ENCODE results near the gene TRIM52.
"Not testable (repeated sequence)": the region's sequence is repeated elsewhere in the genome, so short reads cannot be mapped to it uniquely, and the experiment has no call there.

TRIM52 gene

DNA sequence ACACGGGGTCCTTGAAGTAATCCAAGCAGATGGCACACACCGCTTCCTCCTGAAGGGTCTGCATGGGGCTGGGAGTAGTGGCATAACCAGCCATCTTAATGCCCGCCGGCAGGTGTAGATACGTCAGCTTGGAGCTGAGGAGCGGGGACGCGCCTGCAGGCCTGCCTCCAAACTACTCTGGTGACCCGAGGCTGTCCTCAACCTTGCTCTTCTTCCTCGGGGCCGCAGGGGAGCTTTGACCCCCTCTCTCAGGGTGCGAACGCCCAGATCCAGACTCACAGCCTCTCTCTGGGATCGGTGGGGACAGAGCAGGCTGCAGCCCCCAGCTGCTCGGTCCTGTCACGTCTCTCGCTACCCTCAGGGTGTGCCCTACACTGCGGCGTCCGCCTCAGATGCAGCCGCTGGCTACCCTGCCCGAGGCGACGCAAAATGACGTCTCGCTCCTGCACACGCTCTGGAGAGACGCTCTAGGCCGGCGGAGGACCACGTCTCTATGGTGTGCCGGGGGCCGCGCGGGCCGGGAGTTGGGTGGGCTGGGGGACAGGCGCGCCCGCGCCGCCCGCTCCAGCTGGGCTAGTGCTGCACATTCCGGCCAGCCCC is at the start of gene TRIM52:
TSS of gene TRIM52 (minus strand) at position 424 of the 600 bp plus-strand sequence. CDS start at position 94, 330 bp downstream.
- DNase-seq: no peak

DNA sequence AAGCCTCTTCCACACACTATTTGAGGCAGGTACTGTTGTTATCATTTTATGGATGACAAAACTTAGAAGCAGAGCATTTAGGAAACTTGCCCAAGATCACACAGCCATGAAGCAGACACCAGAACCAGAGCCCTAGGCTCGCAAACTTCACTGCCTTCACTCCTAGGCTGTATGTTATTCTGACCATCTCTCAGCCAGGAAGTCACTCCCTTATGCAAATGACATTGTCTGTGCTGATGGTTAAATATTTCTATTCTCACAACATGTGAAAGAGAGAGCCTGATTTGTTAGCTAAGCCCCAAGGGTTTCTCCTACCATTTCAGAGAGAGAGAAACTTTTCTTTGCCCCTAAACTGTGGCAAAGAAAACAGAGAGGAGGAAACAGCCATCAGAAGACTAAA is 26.4 kb upstream of the TRIM52 start:
- not testable (repeated sequence) for DNase-seq

DNA sequence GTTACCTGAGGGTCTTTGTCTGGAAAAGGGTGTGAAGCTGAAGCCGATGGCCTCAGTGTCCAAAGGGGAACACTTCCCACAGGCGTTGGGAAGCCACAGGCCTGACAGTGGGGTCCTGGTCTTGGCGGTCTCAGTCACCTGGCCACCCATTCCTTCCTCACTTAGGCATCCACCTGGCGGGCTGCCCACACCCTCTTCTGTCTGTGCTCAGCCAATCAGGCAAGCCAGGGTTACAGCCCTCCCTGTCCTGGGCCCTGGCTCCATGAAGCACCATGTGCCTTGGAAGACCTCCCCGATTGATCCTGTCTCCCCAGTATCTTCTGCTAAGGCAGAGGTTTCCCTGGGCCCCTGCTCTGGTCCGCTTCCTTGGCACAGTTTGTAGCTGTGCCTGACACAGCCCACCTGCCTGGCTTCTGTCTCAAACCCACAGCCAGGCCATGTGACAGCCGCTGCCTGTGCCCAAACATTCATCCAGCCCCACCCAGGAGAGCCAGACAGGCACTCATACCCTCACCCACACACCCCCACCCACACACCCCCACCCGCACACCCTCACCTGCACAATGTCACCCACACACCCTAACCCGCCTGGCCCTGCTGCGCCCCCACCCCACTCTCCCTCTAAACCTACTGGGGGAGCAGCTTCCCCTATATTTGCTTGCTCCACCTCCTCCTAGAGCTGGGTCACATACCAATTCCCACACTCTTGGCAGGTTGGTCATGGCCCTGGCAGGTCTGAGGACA is 25.2 kb upstream of the TRIM52 start:
- DNase-seq: not testable (repeated sequence)

- not testable (repeated sequence) for DNase-seq
Observed at GRCh38 chr5:181283841-181284755, 23.2 kb upstream of the TRIM52 start.

GRCh38 chr5:181283347-181283746 is 22.4 kb upstream of the TRIM52 start:
- no peak for DNase-seq

- no peak for DNase-seq
Observed at GRCh38 chr5:181282874-181283273, 21.9 kb upstream of the TRIM52 start.

DNA sequence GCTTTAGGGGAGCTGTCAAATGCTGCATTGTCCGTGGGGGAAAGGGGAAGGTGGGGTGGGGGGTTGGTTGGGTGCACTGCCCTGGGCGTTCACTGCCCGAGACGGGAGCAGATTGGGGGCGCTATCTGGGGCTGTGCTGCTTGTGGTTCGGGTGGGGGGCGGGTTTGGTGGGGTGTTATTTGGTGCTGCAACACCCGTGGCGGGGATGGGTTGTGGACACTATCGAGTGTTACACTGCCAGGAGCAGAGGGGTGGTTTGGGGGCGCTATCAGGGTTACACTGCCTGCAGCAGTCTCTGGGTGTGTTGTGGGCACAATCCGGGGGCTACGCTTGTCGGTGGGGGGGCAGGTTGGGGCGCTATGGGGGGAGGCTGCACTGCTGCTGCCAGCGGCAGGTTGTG is 21.5 kb upstream of the TRIM52 start:
- not testable (repeated sequence) for DNase-seq

DNA sequence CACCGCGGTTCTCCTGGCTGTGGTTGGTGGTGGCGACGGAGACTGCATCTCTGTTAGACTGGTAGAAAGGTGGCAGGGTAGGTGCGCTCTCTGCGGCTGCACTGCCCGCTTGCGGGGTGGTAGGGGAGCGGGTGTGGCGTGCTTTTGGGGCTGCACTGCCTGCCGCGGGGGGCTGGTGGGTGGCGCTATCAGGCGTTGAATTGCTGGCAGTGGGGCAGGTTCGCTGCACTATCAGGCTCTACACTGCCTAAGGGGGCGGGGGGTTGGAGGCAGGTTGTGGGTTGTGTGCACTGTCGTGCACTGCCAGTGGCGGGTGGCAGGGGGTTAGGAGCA is 21.0 kb upstream of the TRIM52 start:
- no peak for DNase-seq

- DNase-seq: no peak
Observed at GRCh38 chr5:181281077-181281983, 20.4 kb upstream of the TRIM52 start.

DNA sequence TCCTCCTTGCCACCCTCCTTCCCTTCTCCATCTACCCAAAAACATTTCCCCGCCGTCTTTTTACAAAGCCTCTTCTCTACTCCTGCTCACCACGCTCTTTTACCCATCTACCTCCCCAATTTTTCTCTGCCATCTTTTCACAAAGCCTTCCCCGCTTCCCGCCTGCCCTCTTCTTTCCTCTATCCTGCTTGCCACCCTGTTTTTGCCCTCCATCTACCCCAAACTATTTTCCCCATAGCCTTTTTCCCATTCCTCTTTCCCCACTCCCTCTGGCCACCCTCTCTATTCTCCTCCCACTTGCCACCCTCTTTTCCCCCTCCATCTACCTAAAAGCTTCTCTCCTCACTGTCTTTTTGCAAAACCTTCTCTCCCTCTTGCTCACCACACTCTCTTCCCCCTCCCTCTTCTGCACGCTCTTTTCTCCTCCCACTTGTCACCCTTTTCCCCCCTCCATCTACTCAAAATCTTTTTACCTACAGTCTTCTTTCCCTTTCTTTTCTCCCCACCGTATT is 19.4 kb upstream of the TRIM52 start:
- no peak for DNase-seq

DNA sequence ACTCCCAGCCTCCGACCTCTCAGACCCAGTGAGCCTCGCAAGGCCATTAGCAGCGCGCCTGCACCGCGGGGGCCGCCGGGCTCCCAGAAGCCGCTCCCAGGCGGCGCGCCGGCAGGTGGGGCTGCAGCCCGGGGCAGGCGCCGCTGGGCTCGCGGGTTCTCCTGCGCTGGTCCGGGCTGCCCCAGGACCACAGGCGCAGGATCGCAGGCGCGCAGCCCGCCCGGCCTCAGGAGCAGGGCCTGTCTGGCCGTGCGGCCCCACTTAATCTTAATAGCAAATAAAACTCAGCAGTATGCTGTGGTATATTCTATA is 12.4 kb upstream of the TRIM52 start:
- DNase-seq: not testable (repeated sequence)

- DNase-seq: no peak
Observed at GRCh38 chr5:181271081-181271480, 10.1 kb upstream of the TRIM52 start.

- DNase-seq: not testable (repeated sequence)
Observed at GRCh38 chr5:181267907-181268306, 7.0 kb upstream of the TRIM52 start.

GRCh38 chr5:181267291-181267904 is 6.5 kb upstream of the TRIM52 start:
- DNase-seq: not testable (repeated sequence)

- no peak for DNase-seq
Observed at GRCh38 chr5:181265092-181265671, 4.2 kb upstream of the TRIM52 start.

DNA sequence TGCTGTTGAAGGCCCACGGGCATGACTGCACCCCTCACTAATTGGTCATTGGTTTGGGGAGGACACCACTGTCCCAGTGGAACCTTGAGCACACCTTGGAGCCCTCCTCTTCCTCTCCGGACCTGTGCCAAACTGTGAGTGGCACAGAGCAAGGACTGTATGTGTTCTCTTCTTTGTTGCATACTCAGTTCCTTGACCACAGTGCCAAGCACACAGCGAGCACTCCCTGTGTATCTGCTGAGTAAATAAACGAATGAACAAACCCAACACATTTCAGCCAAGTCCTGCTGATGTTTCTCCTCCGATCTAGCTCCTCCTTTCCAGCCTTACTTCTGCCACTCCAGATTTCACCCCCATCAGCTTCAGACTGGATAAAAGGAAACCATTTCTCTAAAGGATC is 2.7 kb upstream of the TRIM52 start:
- DNase-seq: no peak

GRCh38 chr5:181261320-181262049 is 542 bp upstream of the TRIM52 start:
- DNase-seq: no peak

DNA sequence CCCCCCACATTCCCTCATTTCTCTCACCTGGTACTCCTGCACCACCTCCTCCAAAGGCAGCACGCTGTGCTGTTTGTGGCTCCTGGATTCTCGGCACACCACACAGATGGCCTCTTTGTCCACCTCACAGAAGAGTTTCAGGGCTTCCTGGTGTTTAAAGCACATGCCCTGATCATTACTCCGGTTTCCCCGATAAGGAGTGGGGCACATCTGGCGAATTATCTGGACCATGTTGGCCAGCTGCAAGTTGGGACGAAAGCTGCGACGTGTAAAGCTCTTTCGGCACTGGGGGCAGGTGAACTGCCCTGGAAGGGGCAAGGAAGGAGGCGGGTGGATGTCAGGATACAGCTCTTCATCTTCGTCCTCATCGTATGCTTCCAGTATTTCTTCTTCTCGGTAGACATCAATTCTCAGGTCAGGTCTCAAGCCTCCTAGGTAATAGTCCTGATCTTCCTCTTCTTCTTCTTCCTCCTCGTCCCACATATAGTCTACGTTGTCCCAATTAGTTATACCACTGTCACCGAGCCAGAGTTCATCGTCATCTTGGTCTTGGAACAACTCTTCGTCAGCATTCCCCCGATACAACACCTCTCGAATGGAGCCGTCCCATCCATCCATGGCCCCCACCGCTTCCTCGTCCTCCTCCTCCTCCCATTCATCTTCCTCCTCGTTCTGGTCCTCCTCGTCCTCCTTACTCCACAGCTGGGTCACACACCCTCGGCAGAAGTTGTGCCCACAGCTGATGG is 796 bp downstream of the TRIM52 start:
- DNase-seq: no peak

- DNase-seq: no peak
Observed at GRCh38 chr5:181259283-181259682, 1.7 kb downstream of the TRIM52 start.

GRCh38 chr5:181258576-181258975 is 2.4 kb downstream of the TRIM52 start:
- DNase-seq: no peak
